ENCODE data around the gene LYRM4. TPM values are rescaled to one million over a fixed set of nuclear protein-coding genes. Genes with fewer than 3 reads are reported as not detected.

Gene LYRM4
- total RNA-seq, 1 experiment from 2014 or later = 44.3 TPM

DNA sequence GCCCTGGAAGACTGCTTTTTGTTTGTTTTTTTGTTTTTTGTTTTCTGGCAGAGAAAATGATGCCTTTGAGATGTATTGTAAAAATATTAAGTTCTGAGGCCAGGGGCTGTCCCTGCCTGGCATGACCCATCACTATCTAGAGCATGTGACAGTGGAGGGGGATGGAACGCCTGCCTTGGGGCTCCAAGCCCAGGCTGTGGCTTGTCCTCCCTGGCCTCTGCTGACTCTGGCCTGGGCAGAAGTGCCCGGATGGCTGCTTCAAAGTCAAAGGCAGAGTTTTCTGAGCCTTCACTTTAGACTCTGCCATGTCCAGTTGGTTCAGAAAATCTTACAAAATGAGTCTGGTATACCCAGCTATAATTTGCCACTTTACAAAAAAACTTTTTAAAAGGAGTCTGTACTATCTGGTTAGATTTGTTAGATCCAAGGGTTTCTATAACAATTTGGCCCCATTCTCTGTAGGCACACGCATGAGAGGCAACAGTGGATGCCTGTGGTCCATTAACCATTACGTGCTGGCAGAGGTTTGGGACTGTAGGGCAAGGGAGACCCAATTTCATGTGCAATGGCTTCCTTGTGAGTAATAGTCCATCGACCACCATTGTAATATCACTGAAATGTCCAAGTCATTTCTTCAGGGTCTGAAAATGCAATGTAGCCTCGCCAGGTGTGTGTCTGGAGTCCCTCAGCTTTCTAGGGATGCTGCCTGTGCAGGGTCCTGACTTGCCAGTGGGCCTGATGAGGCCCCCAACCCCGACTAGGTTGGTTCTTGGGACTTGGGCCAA lies 167.3 kb downstream of the LYRM4 start:
- H3K27me3 ChIP-seq (ENCODE audit: insufficient read depth, low read length) = no peaks in the 10 kb centered on the region
- no peak overlapping the region for H3K23ac ChIP-seq (ENCODE audit: insufficient read length, low read depth, low read length)
- no peaks in the 10 kb centered on the region for H3K79me2 ChIP-seq (ENCODE audit: insufficient read depth, low read length)
- Mint-ChIP-seq H3K4me3 (no peak overlapping the region), H3K27ac (no peak overlapping the region), H3K9me3 (no peaks in the 10 kb centered on the region), H3K36me3 (ENCODE audit: insufficient read depth in 1 of 3, low read depth in 3 of 3) (no peaks in the 10 kb centered on the region), H3K27me3 (ENCODE audit: low read depth) (peaks cover 33% of the 10 kb centered on the region), H3K4me1 (no peaks in the 10 kb centered on the region)
- DNase-seq = no peak
- no peak overlapping the region for H2BK15ac ChIP-seq (ENCODE audit: low read depth, low read length)
- no peak overlapping the region for H4K5ac ChIP-seq (ENCODE audit: insufficient read length, low read depth, low read length)
- H3K9ac ChIP-seq (ENCODE audit: extremely low read depth, insufficient read length, low read length) = no peak overlapping the region
- H3K79me1 ChIP-seq (ENCODE audit: insufficient read depth, low read depth, low read length, poor library complexity, severe bottlenecking) = no peaks in the 10 kb centered on the region
- no peaks in the 10 kb centered on the region for H3K9me3 ChIP-seq (ENCODE audit: control insufficient read depth, low read depth, low read length)
- no peak overlapping the region for H4K8ac ChIP-seq (replicated peaks; ENCODE audit: insufficient read length, low read depth, low read length)
- H3K18ac ChIP-seq (ENCODE audit: insufficient read length, low read depth, low read length) = no peak overlapping the region
- H2BK5ac ChIP-seq (ENCODE audit: insufficient read length, low read length) = no peak overlapping the region
- H2BK120ac ChIP-seq (ENCODE audit: low read depth, low read length, poor library complexity, severe bottlenecking) = no peak overlapping the region
- TF ChIP-seq, protein P1, sequence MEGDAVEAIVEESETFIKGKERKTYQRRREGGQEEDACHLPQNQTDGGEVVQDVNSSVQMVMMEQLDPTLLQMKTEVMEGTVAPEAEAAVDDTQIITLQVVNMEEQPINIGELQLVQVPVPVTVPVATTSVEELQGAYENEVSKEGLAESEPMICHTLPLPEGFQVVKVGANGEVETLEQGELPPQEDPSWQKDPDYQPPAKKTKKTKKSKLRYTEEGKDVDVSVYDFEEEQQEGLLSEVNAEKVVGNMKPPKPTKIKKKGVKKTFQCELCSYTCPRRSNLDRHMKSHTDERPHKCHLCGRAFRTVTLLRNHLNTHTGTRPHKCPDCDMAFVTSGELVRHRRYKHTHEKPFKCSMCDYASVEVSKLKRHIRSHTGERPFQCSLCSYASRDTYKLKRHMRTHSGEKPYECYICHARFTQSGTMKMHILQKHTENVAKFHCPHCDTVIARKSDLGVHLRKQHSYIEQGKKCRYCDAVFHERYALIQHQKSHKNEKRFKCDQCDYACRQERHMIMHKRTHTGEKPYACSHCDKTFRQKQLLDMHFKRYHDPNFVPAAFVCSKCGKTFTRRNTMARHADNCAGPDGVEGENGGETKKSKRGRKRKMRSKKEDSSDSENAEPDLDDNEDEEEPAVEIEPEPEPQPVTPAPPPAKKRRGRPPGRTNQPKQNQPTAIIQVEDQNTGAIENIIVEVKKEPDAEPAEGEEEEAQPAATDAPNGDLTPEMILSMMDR (conservative IDR thresholded peaks at IDR 0.05) = no peak
- no peak overlapping the region for H3T11ph ChIP-seq (ENCODE audit: low read length)
- H3K23me2 ChIP-seq (ENCODE audit: insufficient read length, low read depth, low read length, poor library complexity, severe bottlenecking) = no peaks in the 10 kb centered on the region
- no peak overlapping the region for H2BK20ac ChIP-seq (ENCODE audit: low read depth, low read length, poor library complexity, severe bottlenecking)
- no peak overlapping the region for H3K27ac ChIP-seq (ENCODE audit: insufficient read length, low read depth, low read length)
- H3K4ac ChIP-seq (ENCODE audit: low read depth, low read length) = no peak overlapping the region
- H2AFZ ChIP-seq (ENCODE audit: low read length) = no peak overlapping the region
- no CpG with 5 or more reads among the region's 7 CpGs for WGBS (ENCODE audit: extremely low coverage, insufficient read length, low lambda C conversion rate)
- H2BK12ac ChIP-seq (ENCODE audit: insufficient read length, low read depth, low read length) = no peak overlapping the region
- no peak overlapping the region for H3K56ac ChIP-seq (ENCODE audit: insufficient read length, low read depth, low read length)
- no peak overlapping the region for H2AK5ac ChIP-seq (ENCODE audit: insufficient read length, low read length)
- no peak overlapping the region for H4K91ac ChIP-seq (ENCODE audit: insufficient read length, low read depth, low read length)
- H3K4me1 ChIP-seq (ENCODE audit: insufficient read depth, low read length) = no peaks in the 10 kb centered on the region
- no peak overlapping the region for H3K14ac ChIP-seq (ENCODE audit: insufficient read depth, low read length)
- H4K20me1 ChIP-seq (ENCODE audit: control insufficient read depth, insufficient read depth, insufficient read length) = no peaks in the 10 kb centered on the region
- no peak overlapping the region for H3K4me2 ChIP-seq (ENCODE audit: insufficient read depth, insufficient read length, low read length)

Data from H9 (cell line).